HG02852 (cell line): ENCODE data around the gene DLG2.
"Not testable (repeated sequence)": the region's sequence is repeated elsewhere in the genome, so short reads cannot be mapped to it uniquely, and the experiment has no call there.

Source experiments
- ATAC-seq: cut with Tn5 transposase; IDR thresholded peaks from one replicate; pipeline ENCODE4 v1.9.1; 2021; ENCODE audit warnings: mild to moderate bottlenecking, moderate library complexity; ENCODE audit not compliant: unreplicated experiment

The DLG2 gene

DNA sequence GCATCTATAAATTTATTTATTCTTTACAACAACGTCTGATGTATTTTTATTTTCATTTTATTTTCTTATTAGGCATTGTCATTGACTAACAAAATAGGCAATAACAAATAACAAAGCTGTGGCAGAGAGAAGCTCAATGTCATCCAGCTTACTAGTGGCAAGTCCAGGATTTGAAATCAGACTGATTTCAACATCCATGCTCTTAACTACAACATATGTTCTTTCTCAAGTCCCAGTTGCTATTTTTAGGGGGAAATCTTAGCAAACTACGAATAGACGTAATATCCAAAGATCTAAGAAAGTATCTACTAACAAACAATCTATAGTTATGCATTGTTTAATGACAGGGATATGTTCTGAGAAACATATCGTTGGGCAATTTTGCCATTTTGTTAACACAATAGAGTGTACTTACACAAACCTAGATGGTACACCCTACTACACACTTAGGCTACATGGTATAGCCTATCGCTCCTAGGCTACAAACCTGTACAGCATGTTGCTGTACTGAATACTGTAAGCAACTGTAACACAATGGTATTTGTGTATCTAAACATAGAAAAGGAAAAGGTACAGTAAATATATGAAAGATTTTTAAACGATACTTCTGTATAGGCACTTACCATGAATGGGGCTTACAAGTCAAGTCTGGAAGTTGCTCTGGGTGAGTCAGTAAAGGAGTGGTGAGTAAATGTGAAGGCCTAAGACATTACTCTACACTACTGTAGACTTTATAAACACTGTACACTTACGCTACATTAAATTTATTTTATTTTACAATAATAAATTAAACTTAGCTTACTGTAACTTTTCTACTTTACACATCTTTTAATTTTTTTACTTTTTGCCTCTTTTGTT is 151.3 kb downstream of the DLG2 start:
- no peak for ATAC-seq

DNA sequence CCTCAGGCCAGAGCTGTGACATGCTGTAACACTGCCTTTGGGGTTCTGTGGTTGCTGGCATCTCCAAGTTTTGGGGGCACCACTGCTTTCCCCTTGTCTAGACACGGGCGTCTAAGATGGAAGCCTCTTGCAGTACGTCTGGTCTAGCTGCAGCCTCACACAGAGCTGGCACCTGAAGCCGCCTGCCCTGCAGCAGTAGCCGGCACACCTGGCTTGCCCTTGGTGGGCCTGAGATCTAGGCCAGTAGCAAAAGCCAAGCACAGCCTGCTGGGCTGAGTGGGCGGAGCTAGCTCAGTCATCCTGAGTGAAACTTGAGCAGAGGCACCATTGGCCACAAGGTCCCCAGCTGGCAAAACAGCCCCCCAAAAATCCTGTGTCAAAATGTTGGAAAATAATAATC is 154.2 kb downstream of the DLG2 start:
- no peak for ATAC-seq

DNA sequence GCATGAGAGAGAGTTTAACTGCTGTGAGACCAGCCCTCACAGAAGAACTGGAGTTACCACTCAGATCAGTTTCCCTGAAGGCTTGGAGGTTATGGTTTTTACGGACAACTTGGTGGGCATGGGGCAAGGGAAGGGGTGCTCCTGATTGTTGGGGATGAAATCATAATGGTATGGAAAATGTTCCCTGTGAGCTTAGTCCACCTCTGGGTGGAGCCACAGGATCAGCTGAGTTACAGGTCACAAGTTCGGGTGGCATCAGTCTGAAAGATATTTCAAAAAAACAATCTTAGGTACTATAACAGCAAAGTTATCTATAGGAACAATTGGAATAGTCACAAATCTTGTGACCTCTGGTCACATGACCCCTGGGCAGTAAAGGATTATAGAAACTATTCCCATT is 162.9 kb downstream of the DLG2 start:
- no peak for ATAC-seq

DNA sequence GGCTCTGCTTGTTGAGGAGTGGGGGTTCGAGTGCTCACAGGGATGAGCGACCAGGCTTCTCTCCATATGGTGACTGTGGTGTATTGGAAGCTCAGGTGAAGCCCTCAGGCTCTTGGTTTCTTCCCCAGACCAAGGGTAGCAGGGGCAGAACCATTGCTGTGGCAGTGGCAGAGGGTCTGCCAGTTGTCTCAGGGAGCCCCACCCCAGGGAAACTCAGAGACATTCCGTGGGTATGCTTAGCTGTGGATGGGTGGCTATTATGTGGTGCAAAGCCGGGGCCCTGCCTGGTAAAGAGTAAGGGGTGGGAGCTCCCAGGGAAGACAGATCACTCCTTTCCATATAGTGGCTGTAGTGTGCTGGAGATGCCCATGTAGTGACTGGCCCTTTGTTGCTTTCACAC is 167.8 kb downstream of the DLG2 start:
- no peak for ATAC-seq

DNA sequence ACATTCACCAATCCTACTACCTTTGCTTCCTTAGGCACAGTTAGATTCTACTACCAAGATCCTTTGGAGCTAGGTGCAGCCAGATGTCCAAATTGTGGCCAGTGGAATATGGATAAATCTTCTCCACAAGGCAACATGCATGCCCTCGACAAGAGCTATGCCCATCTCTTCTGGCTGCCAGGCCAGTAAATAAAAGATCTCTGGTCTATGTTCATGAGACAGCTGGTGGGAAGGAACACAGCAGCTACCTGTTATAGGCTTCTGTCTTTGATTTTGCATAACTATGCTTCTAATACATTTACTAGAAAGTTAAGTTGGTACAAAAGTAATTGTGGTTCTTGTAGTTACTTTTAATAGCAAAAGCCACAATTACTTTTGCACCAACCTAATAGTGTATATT is 182.7 kb downstream of the DLG2 start:
- ATAC-seq: no peak

DNA sequence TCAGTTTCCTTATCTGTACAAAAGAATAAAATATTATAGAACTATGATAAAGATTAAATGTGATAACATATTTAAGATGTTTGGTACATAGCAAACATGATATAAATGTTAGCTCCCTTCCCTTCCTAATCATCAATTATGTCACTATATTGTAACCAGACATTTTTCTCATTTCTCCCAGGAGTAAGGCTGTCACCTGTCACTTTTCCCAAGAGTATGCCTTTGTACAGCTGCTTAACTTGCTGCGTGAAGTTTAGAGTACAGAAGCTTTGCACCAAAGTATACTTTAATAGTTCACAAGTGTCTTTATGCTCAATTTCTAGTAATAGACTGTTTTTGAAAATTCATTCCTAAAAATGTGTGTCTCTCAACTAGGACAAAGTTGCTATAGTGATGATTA is 186.9 kb downstream of the DLG2 start:
- no peak for ATAC-seq

DNA sequence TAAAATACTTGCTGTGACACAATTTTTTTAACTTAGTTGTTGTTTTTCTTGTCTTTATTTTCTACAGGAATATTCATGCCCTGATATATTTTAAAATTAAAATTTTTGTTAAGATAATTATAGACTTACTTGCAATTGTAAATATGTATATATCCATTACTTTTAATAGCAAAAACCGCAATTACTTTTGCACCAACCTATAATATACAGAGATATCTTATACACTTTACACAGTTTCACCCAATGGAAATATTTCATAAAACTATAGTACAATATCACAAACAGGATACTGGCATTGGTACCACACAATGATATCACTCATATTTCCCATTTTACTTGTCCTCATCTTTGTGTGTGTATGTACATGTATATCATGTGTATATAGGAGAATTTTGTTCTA is 188.8 kb downstream of the DLG2 start:
- no peak for ATAC-seq

DNA sequence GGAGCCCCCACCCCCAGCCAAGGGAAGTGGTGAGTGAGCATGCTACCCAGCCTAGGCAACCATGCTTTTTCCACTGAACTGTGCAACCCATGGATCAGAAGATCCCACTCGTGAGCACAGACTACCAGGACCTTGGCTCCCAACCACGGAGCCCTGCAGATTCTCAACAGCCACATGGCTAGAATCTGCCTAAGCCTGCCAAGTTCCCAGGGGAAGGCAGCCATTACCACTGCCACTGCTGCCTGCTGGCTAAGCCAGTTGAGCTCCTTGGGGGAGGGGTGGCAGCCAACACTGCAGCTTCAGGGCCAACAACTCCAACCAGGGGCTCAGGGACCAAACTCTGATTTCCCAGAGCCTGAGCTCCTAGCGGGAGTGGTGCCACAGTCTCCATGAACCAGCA is 195.8 kb downstream of the DLG2 start:
- no peak for ATAC-seq

DNA sequence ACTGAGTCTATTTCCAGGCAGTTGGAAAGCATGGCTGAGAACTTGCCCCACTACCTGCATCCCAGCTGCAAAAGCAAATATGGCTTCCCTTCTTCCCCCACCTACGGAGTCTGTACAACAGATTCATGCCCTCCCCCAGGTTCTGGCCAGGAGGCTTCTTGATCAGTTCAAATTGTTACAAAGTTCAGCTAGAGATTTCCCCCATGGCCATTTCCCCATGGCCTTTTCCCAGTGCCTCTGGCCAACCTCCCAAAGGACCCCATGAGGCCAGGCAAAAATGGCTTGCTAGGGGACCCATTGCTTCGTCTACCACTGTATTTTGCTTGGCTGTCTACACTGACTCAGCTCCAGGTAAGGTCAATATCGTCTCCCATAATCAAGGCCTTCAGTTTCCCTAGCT is 203.3 kb downstream of the DLG2 start:
- ATAC-seq: no peak

DNA sequence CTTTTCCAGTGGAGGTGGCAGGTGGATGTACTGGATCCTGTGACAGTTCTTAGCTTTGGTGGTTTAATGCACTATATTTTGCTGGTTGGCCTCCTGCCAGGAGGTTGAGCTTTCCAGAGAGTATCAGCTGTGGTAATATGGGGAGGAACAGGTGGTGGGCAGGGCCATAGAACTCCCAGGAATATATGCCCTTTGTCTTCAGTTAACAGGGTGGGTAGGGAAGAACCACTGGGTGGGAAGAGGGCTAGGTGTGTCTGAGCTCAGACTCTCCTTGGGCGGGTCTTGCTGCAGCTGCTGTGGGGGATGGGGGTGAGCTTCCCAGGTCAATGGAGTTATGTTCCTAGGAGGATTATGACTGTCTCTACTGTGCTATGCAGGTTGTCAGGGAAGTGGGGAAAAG is 203.8 kb downstream of the DLG2 start:
- no peak for ATAC-seq

DNA sequence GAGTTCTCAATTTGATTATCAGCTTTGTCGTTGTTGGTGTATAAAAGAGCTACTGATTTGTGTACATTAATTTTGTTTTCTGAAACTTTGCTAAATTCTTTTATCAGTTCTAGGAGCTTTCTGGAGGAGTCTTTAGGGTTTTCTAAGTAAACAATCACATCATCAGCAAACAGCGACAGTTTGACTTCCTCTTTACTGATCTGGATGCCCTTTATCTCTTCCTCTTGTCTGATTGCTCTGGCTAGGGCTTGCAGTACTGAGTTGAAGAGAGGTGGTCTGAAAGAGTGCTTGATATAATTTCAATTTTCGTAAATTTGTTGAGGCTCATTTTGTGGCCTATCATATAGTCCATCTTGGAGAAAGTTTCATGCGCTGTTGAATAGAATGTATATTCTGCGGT is 213.0 kb downstream of the DLG2 start:
- no peak for ATAC-seq

DNA sequence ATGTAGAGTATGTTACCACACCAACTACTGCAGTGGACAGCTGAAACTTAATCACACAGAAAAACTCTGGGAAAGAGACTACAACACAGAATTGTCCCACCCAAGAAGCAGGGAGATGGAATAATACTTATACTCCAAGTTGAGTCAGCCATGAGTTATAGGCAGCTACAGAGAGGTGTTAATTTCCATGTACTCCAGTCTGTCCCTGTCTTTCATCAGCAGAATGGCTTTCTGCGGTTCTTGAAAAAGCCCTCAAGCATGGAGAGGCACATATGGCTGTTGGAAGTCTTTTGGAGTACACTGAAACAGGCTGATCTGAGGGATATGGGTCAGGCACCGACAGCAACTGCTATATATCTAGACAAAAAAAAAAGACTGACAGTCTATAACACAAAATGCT is 219.5 kb downstream of the DLG2 start:
- no peak for ATAC-seq

DNA sequence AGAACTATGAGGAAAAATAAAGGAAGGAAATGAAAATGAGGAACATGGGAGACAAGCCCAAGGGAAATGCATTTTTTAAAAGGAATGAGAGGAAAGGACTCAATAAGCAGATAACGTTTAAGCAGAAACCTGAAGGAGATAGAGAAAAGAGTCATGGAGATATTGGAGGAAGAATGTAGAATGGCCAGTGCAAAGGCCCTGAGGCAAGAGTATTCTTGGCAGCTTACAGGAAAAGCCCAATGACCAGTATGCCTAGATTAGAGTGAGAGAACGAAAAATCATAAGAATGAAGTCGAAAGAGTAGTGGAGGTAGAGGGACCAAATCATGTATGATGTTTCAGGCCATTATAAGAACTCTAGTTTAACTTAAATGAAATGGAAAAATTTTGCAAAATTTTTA is 220.3 kb downstream of the DLG2 start:
- ATAC-seq: no peak

DNA sequence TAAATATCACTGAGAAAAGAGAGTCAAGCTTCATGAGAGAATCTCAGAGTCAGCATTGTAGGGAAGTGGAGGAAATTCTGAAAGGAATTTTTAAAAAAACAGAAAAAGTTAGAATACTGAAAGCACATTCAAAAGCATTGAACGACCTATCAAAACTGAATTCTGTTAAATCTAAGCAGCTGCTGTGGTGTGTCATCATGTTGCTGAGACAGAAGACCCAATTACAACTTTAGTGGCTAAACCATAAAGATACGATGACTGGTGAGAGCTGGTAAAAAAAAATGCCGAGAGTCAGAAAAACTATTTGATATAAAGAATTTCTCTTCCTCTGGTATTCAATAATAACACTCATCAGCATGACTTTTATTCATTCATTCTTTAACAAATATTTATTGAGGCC is 220.8 kb downstream of the DLG2 start:
- no peak for ATAC-seq

DNA sequence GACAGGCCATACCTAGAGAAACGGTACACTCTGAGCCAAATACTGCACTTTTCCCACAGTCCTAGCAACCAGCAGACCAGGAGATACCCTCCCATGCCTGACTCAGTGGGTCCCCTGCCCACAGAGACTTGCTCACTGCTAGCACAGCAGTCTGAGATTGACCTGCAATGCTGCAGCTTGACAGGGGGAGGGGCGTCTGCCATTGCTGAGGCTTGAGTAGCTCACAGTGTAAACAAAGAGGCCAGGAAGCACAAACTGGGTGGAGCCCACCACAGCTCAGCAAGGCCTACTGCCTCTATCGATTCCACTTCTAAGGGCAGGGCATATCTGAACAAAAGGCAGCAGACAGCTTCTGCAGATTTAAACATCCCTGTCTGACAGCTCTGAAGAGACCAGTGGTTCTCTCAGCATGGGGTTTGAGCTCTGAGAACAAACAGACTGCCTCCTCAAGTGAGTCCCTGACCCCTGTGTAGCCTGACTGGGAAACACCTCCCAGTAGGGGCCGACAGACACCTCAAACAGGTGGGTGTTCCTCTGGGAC is 231.6 kb downstream of the DLG2 start:
- ATAC-seq: not testable (repeated sequence)

DNA sequence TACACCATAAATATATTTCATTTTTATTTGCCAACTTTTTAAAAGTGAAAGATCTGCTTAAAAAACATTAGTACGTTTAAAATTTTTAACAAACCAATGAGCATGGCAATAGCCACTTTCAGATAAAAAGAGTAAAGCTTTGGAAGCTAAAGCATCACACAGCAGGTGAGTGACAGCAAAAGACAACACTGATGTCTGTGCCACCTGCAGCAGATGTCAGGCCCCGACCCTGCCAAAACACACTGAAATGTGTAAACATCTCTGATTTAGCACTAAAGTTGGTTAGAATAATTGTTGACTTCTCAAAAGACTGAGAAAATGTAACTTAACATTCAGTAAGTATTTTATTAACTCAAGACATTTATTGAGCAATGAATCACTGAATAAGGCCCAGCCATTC is 232.9 kb downstream of the DLG2 start:
- ATAC-seq: no peak

DNA sequence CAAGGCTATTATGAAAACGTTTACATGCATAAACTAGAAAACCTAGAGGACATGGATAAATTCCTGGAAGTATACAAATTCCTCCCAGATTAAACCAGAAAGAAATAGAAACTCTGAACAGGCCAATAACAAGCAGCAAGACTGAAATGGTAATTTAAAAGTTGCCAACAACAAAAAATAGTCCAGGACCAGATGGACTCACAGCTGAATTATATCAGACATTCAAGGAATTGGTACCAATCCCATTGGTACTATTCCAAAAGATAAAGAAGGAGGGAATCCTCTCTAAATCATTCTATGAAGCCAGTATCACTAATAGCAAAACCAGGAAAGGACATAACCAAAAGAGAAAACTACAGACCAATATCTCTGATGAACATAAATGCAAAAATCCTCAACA is 236.0 kb downstream of the DLG2 start:
- no peak for ATAC-seq

DNA sequence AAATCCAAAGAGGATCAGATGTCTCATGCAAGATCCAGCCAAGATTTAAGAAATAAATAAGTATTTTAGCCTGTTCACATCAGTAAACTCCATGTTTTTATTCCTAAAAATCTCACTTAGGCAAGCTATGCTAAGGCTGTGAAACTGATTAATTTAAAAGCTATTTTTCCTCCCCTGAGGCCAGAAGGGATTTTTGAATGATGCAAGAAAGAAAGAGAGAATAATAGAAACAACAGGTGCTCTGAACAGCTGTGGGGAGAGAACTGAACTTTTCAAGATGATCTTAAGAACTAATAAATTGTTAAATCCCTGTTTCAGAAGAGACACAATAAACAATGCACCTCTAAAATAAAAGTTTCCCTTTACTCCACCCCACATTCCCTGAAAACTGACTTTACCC is 241.6 kb downstream of the DLG2 start:
- no peak for ATAC-seq

DNA sequence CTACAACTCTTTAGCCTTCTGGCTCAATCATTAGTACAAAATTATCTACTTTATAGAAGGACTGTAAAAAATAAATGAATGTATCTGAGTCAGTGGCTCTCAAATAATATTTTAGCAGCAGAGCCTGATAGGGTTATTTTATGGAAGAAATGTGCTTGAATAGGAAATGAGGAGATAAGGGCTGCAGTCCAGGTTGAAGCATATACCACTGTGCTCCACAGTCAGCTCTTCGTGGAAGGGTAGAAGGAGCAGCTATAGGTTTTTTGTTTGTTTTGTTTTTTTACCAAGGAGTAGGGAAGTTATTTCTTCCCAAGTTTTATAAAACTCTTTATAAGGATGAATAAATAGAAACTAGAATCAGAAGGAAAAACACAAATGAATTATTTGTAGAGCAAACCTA is 242.0 kb downstream of the DLG2 start:
- ATAC-seq: no peak

DNA sequence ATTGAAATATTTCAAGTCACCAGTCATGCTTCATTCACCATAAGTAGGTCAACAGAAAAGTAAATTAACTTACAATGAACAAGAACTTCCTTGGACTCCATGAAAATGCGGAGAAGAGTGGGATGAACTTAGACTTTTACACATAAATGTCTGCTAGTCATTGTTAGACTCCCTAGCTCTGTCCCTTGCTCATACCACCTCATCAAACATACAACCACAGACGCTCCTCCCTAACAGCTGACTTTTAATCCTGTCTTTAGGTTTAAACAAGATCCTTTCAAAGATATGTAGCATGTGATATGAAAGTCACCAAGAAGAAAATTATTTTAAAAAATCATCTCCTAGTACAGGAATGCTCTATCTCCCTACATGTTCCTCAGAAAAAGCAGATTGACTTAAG is 248.1 kb downstream of the DLG2 start:
- no peak for ATAC-seq

DNA sequence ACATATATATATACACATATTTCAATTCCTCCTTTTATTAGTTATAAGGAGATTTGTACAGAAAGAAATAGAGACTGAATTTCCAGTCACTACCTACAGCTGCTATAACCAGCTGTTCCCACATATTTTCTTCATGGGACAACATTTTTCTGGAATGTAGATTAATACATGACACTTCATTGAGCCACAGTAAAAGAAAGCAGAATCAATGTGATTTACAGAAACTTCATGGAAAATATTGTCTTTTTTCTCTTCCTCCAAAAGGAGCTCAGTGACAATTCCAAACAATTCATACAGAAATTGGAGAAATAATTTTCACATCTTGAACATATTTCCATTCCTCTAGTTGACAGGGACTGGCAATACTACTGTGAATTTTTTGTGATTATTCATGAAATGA is 249.2 kb downstream of the DLG2 start:
- no peak for ATAC-seq

DNA sequence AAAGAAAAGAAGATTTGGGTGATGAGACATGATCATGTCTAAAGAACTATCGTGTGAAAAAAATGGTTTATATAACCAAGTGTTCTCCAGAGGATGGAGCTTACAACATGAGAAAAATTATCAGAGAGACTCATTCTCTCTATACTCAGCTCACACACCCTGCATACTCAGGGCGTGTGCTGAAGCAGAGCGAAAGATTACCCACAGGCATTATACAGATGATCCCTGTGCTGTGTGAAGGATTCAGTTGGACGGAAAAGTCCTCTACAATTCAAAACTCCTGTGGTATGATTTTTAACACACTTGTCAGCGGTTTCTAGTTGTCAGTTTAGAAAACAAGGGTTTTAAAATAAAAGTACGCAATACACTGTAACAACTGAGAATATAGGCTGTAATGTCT is 267.3 kb downstream of the DLG2 start:
- no peak for ATAC-seq

DNA sequence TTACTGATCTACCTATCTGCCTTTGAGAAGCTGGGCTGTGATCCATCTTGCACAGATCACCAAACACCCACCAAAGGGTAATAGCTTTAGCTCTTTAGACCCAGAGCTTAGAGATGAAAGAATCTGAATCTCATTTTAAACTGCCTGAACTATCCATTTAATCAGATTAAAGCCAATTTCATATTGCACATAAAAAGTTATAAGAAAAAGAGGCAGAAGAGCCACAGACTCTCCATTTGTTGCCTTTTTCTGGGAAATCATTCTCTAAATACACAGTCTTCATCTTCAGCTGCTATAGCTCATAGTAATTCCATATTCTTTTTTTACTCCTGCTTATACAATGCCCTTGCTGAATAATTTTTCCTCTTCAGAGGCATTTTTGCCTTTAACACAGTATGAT is 271.2 kb downstream of the DLG2 start:
- no peak for ATAC-seq
